Stomach (tissue), 9 donors: ENCODE results near the gene PC. TPM values are rescaled to one million over a fixed set of nuclear protein-coding genes. Genes with fewer than 3 reads are reported as not detected.

Experiments
- DNase-seq, 2 donors: peaks; one replicate each; pipeline versions ENCODE4 v3.0.0 to v3.0.0-alpha.2; 2013 to 2019
- H3K27ac ChIP-seq, 5 donors: fragments of 200-600 bp in 4 of 5; sonication (generic) in 4 of 5; one replicate each; pipeline ENCODE4 v1.5.1; 2013 to 2019; ENCODE audit warnings: mild to moderate bottlenecking in 1 of 5, moderate library complexity in 1 of 5
- H3K27me3 ChIP-seq, 3 donors: fragments of 200-600 bp; sonication (generic); one replicate each; pipeline ENCODE4 v1.5.1; 2017 to 2019; ENCODE audit warnings: mixed run types in 1 of 3
- H3K36me3 ChIP-seq, 4 donors: fragments of 200-600 bp; sonication (generic); 1 replicate in 3 of 4; 2 replicates in 1 of 4; pipeline ENCODE4 v1.5.1; 2016 to 2019
- H3K4me1 ChIP-seq, 4 donors: fragments of 200-600 bp; sonication (generic); one replicate each; pipeline ENCODE4 v1.5.1; 2016 to 2019
- H3K4me3 ChIP-seq, 4 donors: fragments of 200-600 bp; sonication (generic) in 3 of 4; one replicate each; pipeline ENCODE4 v1.5.1; 2016 to 2019; ENCODE audit warnings: mild to moderate bottlenecking in 1 of 4
- H3K9me3 ChIP-seq, 4 donors: fragments of 200-600 bp; sonication (generic); one replicate each; pipeline ENCODE4 v1.5.1; 2016 to 2019
- CTCF ChIP-seq, 7 experiments: fragments of 450-650 bp in 4 of 7; fragments of 200-600 bp in 3 of 7; sonication (generic) in 3 of 7; IDR thresholded peaks; one replicate each; pipeline ENCODE4 v1.5.1; 2016 to 2019; ENCODE audit warnings: antibody characterized with exemption in 7 of 7, control low read depth in 2 of 7, mild to moderate bottlenecking in 1 of 7
- EP300 ChIP-seq: sonication (generic); formaldehyde crosslinking; IDR thresholded peaks from one replicate; pipeline ENCODE4 v1.6.1; 2017; ENCODE audit warnings: antibody characterized with exemption
- POLR2A ChIP-seq, 4 donors: fragments of 450-650 bp; IDR thresholded peaks; one replicate each; pipeline ENCODE4 v1.6.1; 2016; ENCODE audit warnings: antibody characterized with exemption in 4 of 4, control low read depth in 2 of 4, mild to moderate bottlenecking in 1 of 4, moderate library complexity in 1 of 4
- POLR2AphosphoS5 ChIP-seq, 3 donors: sonication (generic); formaldehyde crosslinking; IDR thresholded peaks; one replicate each; pipeline ENCODE4 v1.6.1; 2016; ENCODE audit warnings: antibody characterized with exemption in 3 of 3
- WGBS, 5 donors: extraction: QIAGEN DNeasy Blood & Tissue Kit in 3 of 5; methylation state at CpG; one replicate each; pipeline versions ENCODE4 v1.1.5 to v1.1.7; 2013 to 2018; 5-methylcytosine and 5-hydroxymethylcytosine counted together
- intact Hi-C: fragments of 100-400 bp; cut with DNase I; formaldehyde crosslinking; loops from one replicate; pipeline ENCODE4 v1.15.1; 2023; ENCODE audit warnings: low total_unique reads
- polyA plus RNA-seq, 3 donors: library from polyadenylated mRNA; stranded (reverse); fragments of 200-250 nt; gene quantifications; one replicate each; pipeline ENCODE4 v1.2.3, GENCODE V29; 2013
- total RNA-seq, 5 donors: library from RNA; depleted of rRNA; stranded (reverse); fragments of >200 nt; gene quantifications; one replicate each; pipeline versions ENCODE4 v1.1.0 to v1.2.3, GENCODE V29; 2014 to 2016
- donor health status: healthy with polysubstance abuse.
- donor health status: Bipolar disorder and iron deficiency.
- donor health status: healthy.

Gene PC
- total and polyA plus RNA-seq, 8 donors, result 0.58 to 86.0 (median 22.3) TPM

GRCh38 chr11:66894141-66894540 is 64.0 kb downstream of the PC start:
- H3K9me3 ChIP-seq, result no peaks in the 10 kb centered on the region
- no peak for DNase-seq
- WGBS, 5 donors, result 65 to 91% (median 83%) methylated on average over 2 of the region's 2 CpGs
- no peak for TF ChIP-seq POLR2AphosphoS5 (IDR thresholded peaks at IDR 0.05)
- TF ChIP-seq EP300, result no peak
- TF ChIP-seq CTCF (IDR thresholded peaks at IDR 0.05), result no peak
- TF ChIP-seq POLR2A (IDR thresholded peaks at IDR 0.05), result no peak
- intact Hi-C loops, result no loop called here
- no peaks in the 10 kb centered on the region for H3K27me3 ChIP-seq
- no peak overlapping the region for H3K4me3 ChIP-seq
- H3K27ac ChIP-seq, result no peak overlapping the region
- peaks cover 0 to 14% (median 0%) of the 10 kb centered on the region in 4 donors for H3K4me1 ChIP-seq
- no peaks in the 10 kb centered on the region for H3K36me3 ChIP-seq

- Histone ChIP-seq H3K4me1 (peaks cover 0 to 14% (median 0%) of the 10 kb centered on the region in 4 donors), H3K36me3 (no peaks in the 10 kb centered on the region), H3K27ac (no peak overlapping the region), H3K4me3 (no peak overlapping the region), H3K9me3 (no peaks in the 10 kb centered on the region), H3K27me3 (no peaks in the 10 kb centered on the region)
- DNase-seq, result no peak
- no peak for TF ChIP-seq POLR2AphosphoS5 (IDR thresholded peaks at IDR 0.05)
- TF ChIP-seq EP300, result no peak
- no peak for TF ChIP-seq POLR2A (IDR thresholded peaks at IDR 0.05)
- no peak for TF ChIP-seq CTCF (IDR thresholded peaks at IDR 0.05)
- intact Hi-C loops, result no loop called here
- WGBS, 5 donors, result 47 to 76% (median 66%) methylated on average over 6 of the region's 6 CpGs
These were observed 65.3 kb downstream of the PC start for GRCh38 chr11:66892911-66893310.

- H3K27me3 ChIP-seq, result no peaks in the 10 kb centered on the region
- no peak overlapping the region for H3K4me3 ChIP-seq
- 57 to 78% (median 73%) methylated on average over 14 of the region's 14 CpGs for WGBS, 5 donors
- no peaks in the 10 kb centered on the region for H3K36me3 ChIP-seq
- DNase-seq, result peak in 1 of 2 donors; percentile 70
- peaks cover 0 to 14% (median 2%) of the 10 kb centered on the region in 4 donors for H3K4me1 ChIP-seq
- H3K9me3 ChIP-seq, result no peaks in the 10 kb centered on the region
- TF ChIP-seq EP300, result no peak
- peak in 1 of 3 donors; percentile 85 for TF ChIP-seq POLR2AphosphoS5 (IDR thresholded peaks at IDR 0.05)
- no peak for TF ChIP-seq POLR2A (IDR thresholded peaks at IDR 0.05)
- peak overlapping the region in 1 of 5 donors; percentile 29 for H3K27ac ChIP-seq
- intact Hi-C loops, result no loop called here
These were observed 66.1 kb downstream of the PC start for GRCh38 chr11:66891851-66892660.

- Histone ChIP-seq H3K9me3 (no peaks in the 10 kb centered on the region), H3K36me3 (no peaks in the 10 kb centered on the region), H3K4me3 (no peak overlapping the region), H3K27ac (no peak overlapping the region), H3K4me1 (peaks cover 10 to 26% (median 14%) of the 10 kb centered on the region in 4 donors), H3K27me3 (no peaks in the 10 kb centered on the region)
- DNase-seq, result no peak
- WGBS, 5 donors, result 74 to 83% (median 81%) methylated on average over 8 of the region's 8 CpGs
- intact Hi-C loops, result no loop called here
- TF ChIP-seq CTCF (IDR thresholded peaks at IDR 0.05) (no peak), POLR2A (IDR thresholded peaks at IDR 0.05) (no peak), EP300 (no peak), POLR2AphosphoS5 (IDR thresholded peaks at IDR 0.05) (no peak)
These were observed 68.2 kb downstream of the PC start for GRCh38 chr11:66889960-66890359.

GRCh38 chr11:66888282-66888681 is 69.9 kb downstream of the PC start:
- H3K4me3 ChIP-seq, result no peak overlapping the region
- TF ChIP-seq POLR2A (IDR thresholded peaks at IDR 0.05), result no peak
- TF ChIP-seq EP300, result no peak
- TF ChIP-seq CTCF (IDR thresholded peaks at IDR 0.05), result no peak
- TF ChIP-seq POLR2AphosphoS5 (IDR thresholded peaks at IDR 0.05), result no peak

More at GRCh38 chr11:66888282-66888681, 69.9 kb downstream of the PC start:
- Histone ChIP-seq H3K27me3 (no peaks in the 10 kb centered on the region), H3K36me3 (no peaks in the 10 kb centered on the region), H3K27ac (no peak overlapping the region), H3K4me1 (peaks cover 13 to 28% (median 17%) of the 10 kb centered on the region in 4 donors), H3K9me3 (no peaks in the 10 kb centered on the region)
- intact Hi-C loops, result no loop called here
- WGBS, 5 donors, result 86 to 92% (median 91%) methylated on average over 10 of the region's 10 CpGs
- DNase-seq, result no peak
